Activated CD4-positive, alpha-beta T cell treated with anti-CD3 and anti-CD28 coated beads, Interleukin-2, amount 50 U/mL, for 4 hours (primary cell): ENCODE results near the gene TNPO1.

Experiments used
- DNase-seq, 2 experiments: peaks; one replicate each; pipeline ENCODE4 v3.0.0-alpha.2; 2020

TNPO1 gene

DNA sequence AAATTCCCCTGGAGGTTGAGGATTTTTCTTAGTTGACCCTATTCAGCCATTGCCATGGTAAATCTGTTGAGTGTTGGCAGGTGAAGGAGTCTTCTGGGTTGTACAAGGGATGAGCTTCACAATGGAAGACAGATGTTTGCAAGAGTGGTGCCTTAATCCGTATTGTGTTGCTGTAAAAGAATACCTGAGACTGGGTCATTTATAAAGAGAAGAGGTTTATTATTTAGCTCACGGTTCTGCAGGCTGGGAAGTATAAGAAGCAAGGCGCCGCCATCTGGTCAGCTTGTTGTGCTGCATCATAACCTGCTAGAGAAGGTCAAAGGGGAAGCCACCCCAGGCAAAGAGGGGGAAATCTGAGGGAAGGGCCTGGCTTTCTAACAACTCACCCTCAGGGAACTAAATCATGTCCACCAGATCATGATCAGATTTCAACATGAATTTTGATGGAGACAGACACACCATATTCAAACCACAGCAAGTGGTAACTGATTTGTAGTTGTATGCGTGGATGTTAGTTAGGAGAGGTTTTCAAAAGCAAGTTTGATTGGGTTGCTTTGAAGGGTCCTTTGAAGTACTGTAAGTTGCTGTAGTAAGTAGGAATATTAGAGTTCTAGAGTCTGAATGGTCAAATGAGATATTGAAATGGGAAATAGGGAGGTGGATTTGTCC, 2.5 kb downstream of the TNPO1 start:
- peak; percentile 34 to 38 for DNase-seq

DNA sequence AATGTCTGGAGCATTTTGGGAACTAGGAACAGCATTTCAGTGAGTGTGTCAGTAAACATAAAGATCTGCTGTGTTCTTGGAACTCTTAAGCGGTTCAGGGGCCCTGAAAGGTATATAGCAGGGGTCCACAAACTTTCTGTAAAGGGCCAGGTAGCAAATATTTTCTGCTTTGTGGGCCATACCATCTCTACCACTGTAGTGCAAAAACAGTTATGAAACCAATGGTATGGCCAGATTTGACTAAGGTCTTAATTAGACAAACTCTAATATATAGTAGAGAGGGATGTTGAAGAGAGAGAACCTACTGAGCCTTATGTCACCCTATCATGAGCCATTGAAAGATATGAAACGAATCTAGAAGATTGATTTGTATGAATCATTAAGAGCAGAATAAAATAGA, 5.3 kb downstream of the TNPO1 start:
- no peak for DNase-seq

DNA sequence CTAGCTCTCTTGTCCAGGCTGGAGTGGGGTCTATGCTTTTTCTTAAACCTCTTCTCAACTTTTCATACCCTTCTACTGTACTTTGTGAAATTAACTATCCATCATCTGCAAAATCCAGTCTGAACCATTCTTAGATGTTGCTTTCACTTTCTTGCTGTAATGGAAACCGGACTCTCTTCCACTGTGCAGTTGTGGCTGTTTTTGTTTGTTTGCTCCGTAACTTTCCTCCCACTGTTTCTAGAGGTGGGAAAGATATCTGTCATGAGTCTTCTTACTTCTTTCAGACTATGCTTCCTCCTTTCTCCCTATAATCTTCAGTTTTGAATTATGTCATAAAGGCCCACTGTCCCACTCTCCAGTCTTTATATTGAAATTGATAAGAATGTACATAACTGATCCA, 6.5 kb downstream of the TNPO1 start:
- no peak for DNase-seq

DNA sequence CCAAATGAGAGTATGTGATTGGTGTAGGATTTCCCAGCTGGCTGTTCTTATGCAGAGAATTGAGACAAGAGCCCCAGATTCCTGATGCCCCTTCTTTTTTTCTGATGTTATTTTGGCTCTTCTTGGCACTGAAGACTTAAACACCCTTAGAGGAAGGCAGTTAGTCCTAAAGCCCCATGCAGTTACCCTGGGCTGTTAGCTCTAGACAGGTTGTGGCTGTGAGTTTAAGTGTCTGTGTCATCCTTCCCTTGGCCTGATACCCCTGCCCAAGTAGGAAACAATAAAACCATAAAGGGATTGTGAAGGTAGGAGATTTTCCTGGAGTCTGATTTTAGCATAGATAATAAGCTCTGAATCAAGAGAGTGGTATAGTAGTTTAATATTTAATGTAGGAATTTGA, 13.2 kb downstream of the TNPO1 start:
- no peak for DNase-seq

DNA sequence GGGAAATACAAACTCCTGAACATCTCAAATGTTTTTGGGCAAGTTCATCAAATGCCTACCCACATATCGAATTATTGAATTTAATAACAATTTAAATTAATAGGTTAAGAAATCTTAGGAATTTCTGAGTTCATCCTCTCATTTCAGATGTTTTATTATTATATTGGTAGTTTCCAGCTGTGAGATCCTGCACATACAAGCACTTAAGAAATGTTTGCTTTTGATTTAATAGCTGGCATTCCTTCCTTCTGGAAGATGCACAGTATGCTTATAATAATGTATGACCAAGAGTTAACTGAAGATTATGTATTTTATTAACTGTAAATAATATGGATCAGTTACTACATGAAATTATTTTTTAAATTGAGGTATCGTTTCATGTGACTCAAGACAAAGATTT, 13.9 kb downstream of the TNPO1 start:
- no peak for DNase-seq

DNA sequence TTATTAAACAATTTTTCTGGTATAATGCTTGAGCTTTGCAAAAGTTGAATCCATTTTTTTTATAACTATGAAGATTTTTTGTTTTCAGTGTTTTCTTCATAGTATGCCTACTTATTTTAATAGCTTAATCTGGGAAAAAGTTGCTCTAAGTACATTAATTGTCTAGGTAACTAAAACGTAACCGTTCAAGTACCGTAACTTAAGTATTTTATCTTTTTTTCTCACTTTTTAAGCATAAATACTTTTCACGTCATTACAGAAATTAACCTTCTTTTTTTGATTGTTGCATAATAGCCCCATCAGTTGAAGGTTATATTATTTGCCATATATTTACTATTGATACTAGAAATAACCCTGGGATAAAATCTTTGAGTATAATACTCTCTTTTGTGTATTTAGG, 15.2 kb downstream of the TNPO1 start:
- no peak for DNase-seq

DNA sequence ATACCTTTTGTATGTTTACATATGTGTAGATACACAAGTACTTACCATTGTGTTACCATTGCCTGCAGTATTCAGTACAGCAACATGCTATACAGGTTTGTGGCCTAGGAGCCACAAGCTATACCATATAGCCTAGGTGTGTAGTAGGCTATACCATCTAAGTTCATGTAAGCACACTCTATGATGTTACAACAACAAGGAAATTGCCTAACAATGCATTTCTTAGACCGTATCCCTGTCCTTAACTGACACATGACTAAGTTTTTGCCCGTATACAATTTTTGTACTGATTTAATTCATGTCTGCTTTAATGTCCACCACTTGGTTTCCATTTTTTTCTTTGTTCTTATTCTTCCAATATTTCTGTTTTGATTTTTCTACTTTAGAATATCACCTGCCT, 18.5 kb downstream of the TNPO1 start:
- no peak for DNase-seq

DNA sequence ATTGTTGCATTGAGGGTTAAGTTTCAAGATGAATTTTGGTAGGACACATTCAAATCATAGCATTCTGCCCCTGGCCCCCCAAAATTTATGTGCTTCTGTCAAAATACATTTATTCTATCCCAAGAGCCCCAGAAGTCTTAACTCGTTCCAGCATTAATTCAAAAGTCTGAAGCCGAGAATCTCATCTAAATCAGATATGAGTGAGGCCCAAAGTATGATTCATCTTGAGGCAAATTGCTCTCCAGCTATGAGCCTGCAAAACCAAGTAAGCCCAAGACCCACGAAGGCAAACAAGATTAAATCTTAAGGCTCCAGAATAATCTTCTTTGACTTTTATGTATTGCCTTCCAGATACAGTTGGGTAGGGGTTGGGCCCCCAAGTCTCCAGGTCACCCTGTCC, 19.2 kb downstream of the TNPO1 start:
- DNase-seq = no peak

DNA sequence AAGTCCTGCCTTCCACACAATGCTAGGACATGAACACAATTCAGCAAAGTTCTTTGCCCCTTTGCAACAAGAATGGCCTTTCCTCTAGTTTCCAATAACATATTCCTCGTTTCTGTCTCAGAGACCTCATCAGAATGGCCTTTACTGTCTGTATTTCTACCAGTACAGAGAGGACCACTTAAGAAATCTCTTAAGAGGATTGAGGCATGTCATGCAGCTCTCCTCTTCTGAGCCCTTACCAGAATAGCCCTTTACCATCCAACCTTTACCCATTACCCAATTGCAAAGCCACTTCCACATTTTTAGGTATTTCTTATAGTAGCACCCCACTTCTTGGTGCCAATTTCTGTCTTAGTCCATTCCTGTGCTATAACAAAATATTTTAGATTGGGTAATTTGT, 20.3 kb downstream of the TNPO1 start:
- DNase-seq = no peak

DNA sequence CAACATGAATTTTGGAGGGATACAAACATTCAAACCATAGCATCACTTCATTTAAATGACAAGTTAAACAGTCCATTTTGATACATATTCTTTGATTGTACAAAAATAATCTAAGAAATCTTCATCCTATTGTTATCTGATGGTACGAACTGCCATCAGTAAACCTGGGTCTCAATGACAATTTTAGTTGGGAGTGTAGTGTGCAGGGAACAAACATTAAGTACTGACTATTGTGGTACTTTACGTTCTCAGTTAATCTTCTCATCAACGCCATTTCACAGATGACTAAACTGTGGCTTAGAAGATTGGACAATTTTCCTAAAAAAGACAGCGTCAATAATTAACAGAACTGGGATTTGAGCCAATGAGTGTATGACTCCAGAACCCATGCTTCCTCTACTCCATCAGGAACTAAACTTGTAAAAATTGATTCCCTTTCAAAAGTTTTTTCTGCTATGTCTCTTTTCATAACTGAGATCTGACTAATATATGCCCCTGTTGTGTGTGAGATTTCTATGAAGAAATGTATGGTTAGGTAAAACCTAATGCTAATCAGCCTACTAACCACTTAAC, 21.1 kb downstream of the TNPO1 start:
- DNase-seq = no peak

DNA sequence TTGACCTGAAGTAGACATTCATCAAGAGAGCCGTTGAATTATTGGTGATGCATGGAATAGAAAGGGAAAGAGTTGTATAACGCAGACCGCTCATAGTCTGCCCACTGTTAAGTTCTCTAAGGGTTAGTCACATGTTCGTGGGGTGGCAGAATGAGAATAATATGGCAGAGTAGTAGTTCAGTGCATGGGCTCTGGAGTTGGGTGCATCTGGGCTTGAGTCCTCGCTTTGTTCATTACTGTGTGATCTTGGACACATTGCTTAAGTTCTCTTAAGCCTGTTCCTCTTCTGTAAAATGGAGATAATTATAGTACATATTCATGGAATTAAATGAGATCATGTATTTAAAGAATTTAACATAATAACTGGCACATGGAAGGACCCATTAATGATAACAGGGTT, 23.6 kb downstream of the TNPO1 start:
- DNase-seq = no peak

DNA sequence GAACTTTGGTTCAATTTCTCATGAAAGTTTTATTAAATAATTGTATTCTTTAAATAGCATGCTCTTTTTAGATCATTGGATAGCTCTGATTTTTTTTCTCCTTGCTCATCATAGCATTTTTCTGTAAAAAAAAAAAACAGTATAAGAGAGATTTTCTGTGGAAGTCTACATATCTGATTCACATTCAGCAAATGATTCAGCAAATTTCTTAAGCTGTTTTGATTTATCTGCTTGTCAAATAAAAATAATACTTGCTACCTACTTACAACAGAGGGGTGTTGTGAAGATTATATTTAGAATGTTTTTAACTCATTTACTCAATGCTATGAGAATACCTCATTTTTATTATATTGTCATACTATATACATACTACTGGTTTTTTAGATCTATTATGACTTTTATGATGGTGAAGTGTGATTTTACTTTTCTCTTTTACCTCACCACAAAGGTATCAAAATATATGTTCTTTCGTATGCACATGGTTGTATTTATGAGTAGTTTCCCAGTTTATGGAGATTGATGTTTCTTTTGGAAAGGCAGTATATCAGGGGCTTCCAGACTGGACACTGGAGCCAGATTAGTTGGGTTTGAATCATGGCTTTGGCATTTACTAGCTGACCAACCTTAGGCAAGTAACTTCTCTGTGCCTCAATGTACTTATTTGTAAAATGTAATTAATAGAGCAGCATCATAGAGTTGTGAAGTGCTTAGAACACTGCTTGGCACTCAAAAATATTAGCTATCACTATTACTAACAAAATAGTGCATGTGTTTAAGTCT, 25.5 kb downstream of the TNPO1 start:
- no peak for DNase-seq

DNA sequence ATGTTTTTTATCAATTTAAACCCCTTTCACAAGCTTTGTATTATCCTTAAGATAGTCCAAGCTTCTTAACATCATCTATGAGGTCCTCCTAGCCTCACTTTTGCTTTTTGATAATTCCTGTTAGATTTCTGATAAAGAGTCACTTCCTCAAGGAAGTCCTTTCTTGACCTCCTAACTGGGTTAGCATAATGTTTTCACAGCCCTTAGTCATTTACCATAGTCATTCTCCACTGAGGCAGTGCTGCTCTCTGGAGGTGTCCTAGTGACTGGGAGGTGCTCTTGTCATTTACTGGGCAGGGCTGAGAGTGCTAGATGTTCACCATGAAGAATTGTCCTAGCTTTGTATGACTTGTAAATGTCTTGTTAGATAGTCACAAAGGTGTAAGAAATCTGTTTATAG, 26.4 kb downstream of the TNPO1 start:
- no peak for DNase-seq

DNA sequence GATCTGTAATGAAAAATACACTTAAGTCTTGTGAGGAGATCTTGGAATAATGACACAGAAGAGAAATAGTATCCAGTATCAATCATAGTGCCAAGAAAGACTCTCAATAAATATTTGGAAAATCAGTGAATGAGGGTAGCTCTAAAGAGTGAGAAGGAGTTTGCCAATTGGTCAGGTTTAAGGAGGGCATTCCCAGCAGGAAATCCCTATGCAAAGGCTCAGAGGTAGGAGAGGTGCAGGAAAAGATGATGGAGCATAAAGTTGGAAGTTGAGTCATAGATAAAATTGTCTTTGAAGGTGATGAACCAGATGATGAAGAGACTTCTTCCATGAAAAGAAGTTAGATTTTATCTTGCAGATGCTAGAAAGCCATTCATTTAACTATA, 27.8 kb downstream of the TNPO1 start:
- DNase-seq = no peak

DNA sequence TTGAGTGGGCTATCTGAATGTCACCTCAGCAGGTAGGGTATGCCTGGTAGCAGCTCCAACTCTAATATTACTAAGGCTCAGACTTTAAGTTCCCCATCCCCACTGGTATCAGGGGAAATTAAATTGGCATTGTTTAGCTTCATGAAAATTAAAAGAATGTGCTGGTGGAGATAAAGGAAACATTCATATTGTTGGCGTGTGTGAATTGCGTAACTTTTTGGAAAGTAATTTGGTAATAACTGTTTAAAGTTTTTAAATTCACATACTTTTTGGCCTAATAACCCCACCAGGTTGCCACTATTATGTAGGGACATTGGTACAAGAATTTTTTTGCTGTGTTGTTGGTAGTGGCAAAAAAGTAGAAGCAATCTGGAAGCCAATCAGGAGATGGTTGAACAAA, 29.4 kb downstream of the TNPO1 start:
- DNase-seq = no peak

DNA sequence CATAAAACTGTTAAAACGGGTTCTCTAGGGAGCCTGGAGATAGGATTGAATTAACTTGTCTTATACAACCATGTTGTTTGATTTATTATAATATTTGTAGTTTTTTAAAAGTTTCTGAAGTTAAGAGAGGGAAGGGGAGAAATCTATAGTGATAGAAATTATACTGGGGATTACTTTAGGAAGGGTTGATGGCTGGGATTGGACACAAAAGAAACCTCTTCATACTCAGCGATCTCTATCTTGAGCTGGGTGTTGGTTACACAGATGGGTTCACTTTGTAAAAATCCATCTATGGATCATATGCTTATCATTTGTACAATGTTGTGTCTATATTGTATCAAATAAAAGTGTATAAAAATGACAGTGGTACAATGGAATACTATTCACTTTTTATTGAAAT, 30.0 kb downstream of the TNPO1 start:
- DNase-seq = no peak

DNA sequence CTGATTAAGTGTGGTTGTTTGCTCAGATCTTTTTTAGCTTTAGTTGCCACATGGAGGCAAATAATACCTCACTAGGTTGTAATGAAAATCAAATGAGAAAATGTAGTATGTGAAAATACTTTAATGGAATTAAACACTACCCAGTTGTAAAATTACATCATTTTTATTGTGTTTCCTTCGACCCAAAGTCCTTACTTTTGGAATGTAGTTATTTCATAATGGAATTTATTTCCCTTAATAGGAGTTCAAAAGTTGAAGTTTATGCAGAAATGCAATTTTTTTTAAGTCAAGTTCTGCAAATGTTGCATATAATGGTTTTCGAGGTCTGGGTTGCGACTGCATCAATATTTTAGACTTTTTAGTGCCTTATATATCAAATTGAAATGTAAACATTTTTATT, 31.0 kb downstream of the TNPO1 start:
- DNase-seq = no peak

DNA sequence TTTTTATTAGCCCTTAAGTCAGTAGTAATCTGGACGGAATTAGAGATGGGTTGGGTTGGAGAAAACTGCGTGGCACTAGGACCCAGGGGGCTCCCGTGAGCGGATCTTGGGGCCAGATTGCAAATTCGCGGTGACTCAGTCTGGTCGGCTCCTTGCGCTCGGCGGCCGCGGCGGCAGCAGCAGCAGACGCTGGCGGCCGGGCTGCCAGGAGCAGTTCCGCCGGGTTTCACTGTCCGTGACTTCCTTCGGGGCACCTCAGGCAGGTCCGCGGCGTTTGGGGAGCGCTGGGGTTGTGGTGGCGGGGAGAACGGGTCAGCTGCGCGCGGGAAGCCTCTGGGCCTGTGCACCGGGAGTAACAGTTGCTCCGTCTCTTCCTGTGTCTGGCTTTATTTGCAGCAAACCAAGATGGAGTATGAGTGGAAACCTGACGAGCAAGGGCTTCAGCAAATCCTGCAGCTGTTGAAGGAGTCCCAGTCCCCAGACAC, 31.6 kb downstream of the TNPO1 start:
- DNase-seq = peak; percentile 78 to 80

DNA sequence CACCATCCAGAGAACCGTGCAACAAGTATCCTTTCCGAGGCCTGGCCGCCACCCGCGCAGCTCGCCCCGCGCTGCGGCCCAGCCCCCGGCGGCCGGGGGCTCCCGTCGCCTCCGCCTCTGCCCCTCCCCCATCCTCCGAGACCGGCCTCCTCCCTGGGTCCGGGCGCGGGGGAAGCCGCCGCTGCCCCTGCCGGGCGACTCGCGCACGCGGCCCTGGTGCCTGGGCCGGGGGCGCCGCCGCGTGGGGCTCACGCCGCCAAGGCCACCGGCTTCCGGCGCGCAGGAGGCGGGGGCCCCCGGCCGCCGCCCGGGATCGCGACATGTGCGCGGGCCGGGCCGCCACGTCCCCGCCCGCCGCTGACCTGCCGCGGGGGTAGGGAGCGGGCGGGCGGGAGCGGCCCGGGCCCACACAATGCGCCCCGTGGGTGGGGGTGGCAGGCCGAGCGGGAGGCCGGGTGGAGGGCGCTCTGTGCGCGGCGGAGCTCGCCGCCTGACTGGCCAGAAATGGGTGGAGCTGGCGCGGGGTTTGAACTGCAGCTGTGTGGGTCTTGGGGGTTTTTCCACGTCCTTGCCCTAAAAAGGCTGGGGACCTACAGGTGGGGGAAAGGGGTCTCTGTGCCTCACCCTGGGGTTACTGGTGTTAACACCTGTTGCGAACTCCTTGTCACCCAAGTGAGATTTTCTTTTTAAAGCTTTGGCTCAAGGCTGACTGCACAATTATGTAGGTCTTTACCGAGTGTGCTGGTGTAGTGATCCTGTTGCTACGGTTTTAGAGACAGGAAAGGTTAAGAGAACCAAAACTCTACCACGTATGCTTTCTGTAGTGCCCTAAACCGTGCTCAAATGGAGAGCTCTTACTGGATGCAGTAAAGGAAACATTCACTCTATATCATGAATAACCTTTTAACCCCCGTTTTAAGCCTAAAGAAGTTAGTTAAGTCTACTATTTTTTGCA, 32.3 kb downstream of the TNPO1 start:
- peak; percentile 24 to 37 for DNase-seq

DNA sequence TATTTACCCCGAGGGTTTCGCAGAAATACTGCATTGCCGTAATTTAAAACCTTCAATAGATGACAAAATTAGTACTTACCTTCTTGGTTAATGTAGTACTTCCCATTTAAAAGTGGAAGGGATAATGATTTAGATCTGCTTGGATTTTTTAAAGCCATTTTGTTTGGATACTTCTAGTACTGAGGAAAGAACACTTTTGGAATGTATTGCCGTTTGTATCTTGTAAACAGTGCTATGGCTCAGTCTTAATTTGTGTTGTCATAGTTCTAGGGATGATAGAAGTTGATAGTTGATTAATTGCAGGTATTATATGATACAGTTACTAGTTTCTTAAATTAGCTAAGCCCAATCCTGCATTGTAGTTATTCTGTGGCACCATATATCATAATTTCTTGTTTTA, 33.1 kb downstream of the TNPO1 start:
- DNase-seq = no peak

DNA sequence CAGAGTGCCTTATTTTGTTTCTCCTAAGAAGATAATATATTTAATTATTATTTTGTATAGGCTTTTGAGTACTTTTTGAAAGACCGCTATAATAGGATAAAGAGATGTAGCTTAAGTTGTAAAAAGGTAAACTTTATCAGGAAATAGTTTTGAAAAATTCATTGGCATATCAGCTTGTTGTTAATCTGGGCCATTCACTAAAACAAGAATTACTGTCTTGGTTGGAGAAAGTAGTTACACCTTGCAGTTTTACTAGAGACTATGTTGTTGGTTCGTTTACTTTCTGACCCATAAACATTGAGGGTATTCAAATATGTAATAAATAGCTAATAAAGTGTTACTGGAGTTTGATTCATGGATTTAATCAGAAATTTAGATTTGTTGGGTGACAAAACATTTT, 33.7 kb downstream of the TNPO1 start:
- DNase-seq = no peak

DNA sequence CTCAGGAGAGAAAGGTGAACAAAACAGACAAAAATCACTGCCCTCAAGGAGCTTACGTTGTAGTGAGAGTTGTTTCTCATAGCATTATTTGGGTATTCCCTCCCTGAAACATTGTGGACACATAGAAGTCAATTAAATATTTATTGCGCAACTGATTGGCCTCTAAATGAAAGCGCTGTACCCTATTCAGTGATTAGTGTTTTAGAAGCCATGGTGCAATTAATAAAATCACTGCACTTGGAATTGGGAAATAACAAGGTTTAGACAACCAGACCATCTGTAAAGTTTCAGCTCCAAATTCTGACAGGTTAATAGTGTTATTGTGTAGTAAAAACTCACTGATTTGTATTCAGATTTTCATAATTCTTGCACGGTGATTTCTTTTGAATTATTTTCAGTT, 35.9 kb downstream of the TNPO1 start:
- no peak for DNase-seq

DNA sequence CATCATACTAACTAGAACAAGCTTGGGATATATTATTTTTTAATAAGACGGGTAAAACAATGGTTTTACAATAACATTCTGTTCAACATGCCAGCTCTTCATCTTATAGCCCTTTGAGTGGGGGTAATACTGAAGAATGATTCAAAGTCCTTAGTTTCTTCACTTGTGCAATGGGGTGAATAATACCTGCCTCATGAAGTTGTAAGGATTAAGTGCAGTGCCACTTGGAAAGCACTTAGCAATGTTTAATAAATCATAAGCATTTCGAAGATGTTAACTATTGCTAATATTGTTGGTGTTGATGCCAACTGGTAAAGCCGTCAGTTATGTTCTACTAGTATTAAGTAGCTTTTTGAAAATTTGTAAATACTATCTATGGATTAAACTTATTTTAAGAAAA, 38.0 kb downstream of the TNPO1 start:
- no peak for DNase-seq
